ENCODE data around the gene PDE2A. TPM values are rescaled to one million over a fixed set of nuclear protein-coding genes. Genes with fewer than 3 reads are reported as not detected.
A peak's percentile ranks its signal among the peaks of the same experiment; 100 is the strongest.

PDE2A gene
- polyA plus RNA-seq, 3 donors = 16.3 to 20.5 (median 17.2) TPM

GRCh38 chr11:72705442-72706365, 31.5 kb upstream of the PDE2A start:
- no peak for DNase-seq

GRCh38 chr11:72704783-72705265, 30.6 kb upstream of the PDE2A start:
- DNase-seq = no peak

GRCh38 chr11:72704028-72704782, 30.0 kb upstream of the PDE2A start:
- DNase-seq = no peak

GRCh38 chr11:72703267-72704008, 29.2 kb upstream of the PDE2A start:
- peak; percentile 86 for DNase-seq

GRCh38 chr11:72702577-72703241, 28.5 kb upstream of the PDE2A start:
- DNase-seq = no peak

GRCh38 chr11:72702096-72702495, 27.9 kb upstream of the PDE2A start:
- DNase-seq = no peak

- no peak for DNase-seq
Measured at GRCh38 chr11:72701466-72701865, 27.2 kb upstream of the PDE2A start.

- DNase-seq = no peak
Measured at GRCh38 chr11:72700146-72700545, 25.9 kb upstream of the PDE2A start.

- DNase-seq = no peak
Measured at GRCh38 chr11:72697814-72698213, 23.6 kb upstream of the PDE2A start.

GRCh38 chr11:72696866-72697700, 22.9 kb upstream of the PDE2A start:
- no peak for DNase-seq

GRCh38 chr11:72695354-72695753, 21.1 kb upstream of the PDE2A start:
- DNase-seq = no peak

GRCh38 chr11:72693271-72693968, 19.2 kb upstream of the PDE2A start:
- no peak for DNase-seq

- DNase-seq = no peak
Measured at GRCh38 chr11:72692498-72693237, 18.4 kb upstream of the PDE2A start.

GRCh38 chr11:72690166-72690565, 15.9 kb upstream of the PDE2A start:
- no peak for DNase-seq

- no peak for DNase-seq
Measured at GRCh38 chr11:72688929-72689328, 14.7 kb upstream of the PDE2A start.

- no peak for DNase-seq
Measured at GRCh38 chr11:72688486-72688885, 14.3 kb upstream of the PDE2A start.

- DNase-seq = no peak
Measured at GRCh38 chr11:72687326-72687725, 13.1 kb upstream of the PDE2A start.

- no peak for DNase-seq
Measured at GRCh38 chr11:72686639-72687220, 12.5 kb upstream of the PDE2A start.
